DMS 273 treated with DMSO at 0.1 percent for 48 hours (cell line): ENCODE data around the gene SGPL1.
"Not testable (repeated sequence)": the region's sequence is repeated elsewhere in the genome, so short reads cannot be mapped to it uniquely, and the experiment has no call there.

ENCODE experiments used
- DNase-seq: peaks from one replicate; lab custom pipeline; 2025; lab: John Stamatoyannopoulos, UW

SGPL1 gene

GRCh38 chr10:70906953-70907636 is 91.3 kb downstream of the SGPL1 start:
- no peak for DNase-seq

GRCh38 chr10:70907637-70908405 is 92.1 kb downstream of the SGPL1 start:
- DNase-seq, result no peak

GRCh38 chr10:70908406-70909296 is 92.9 kb downstream of the SGPL1 start:
- no peak for DNase-seq

- no peak for DNase-seq
Measured at GRCh38 chr10:70909326-70909935, 93.7 kb downstream of the SGPL1 start.

- DNase-seq, result no peak
Measured at GRCh38 chr10:70910486-70911341, 95.0 kb downstream of the SGPL1 start.

GRCh38 chr10:70911386-70911785 is 95.6 kb downstream of the SGPL1 start:
- DNase-seq, result no peak

GRCh38 chr10:70912556-70912955 is 96.8 kb downstream of the SGPL1 start:
- DNase-seq, result no peak

GRCh38 chr10:70913191-70913892 is 97.6 kb downstream of the SGPL1 start:
- DNase-seq, result no peak

- no peak for DNase-seq
Measured at GRCh38 chr10:70913893-70914240, 98.1 kb downstream of the SGPL1 start.

- DNase-seq, result no peak
Measured at GRCh38 chr10:70914316-70914864, 98.6 kb downstream of the SGPL1 start.

- no peak for DNase-seq
Measured at GRCh38 chr10:70915206-70915605, 99.5 kb downstream of the SGPL1 start.

- DNase-seq, result no peak
Measured at GRCh38 chr10:70915806-70916205, 100.1 kb downstream of the SGPL1 start.

- DNase-seq, result no peak
Measured at GRCh38 chr10:70916241-70916640, 100.5 kb downstream of the SGPL1 start.

- DNase-seq, result no peak
Measured at GRCh38 chr10:70917226-70917625, 101.5 kb downstream of the SGPL1 start.

GRCh38 chr10:70917635-70918034 is 101.9 kb downstream of the SGPL1 start:
- DNase-seq, result no peak

- peak; percentile 12 for DNase-seq
Measured at GRCh38 chr10:70918851-70919530, 103.2 kb downstream of the SGPL1 start.

GRCh38 chr10:70919906-70920305 is 104.2 kb downstream of the SGPL1 start:
- not testable (repeated sequence) for DNase-seq

- DNase-seq, result no peak
Measured at GRCh38 chr10:70920519-70920918, 104.8 kb downstream of the SGPL1 start.

GRCh38 chr10:70921285-70921684 is 105.5 kb downstream of the SGPL1 start:
- DNase-seq, result no peak

GRCh38 chr10:70923696-70924095 is 107.9 kb downstream of the SGPL1 start:
- DNase-seq, result no peak
